OCI-LY1 (cell line): ENCODE results near the gene LRRC31.

Experiments used
- H2AFZ ChIP-seq: fragments of 200-600 bp; sonication (generic), shearing (Covaris generic); 2 replicates; pipeline ENCODE4 v1.6.0; 2014; ENCODE audit warnings: antibody characterized with exemption, mild to moderate bottlenecking, low read length
- H3F3A ChIP-seq: fragments of 200-600 bp; sonication (generic), shearing (Covaris generic); 2 replicates; pipeline ENCODE4 v1.6.0; 2014; ENCODE audit warnings: mild to moderate bottlenecking, antibody characterized with exemption, low read length, moderate library complexity; ENCODE audit not compliant: insufficient read depth
- H3K27ac ChIP-seq: fragments of 200-600 bp; sonication (generic); 2 replicates; pipeline ENCODE4 v1.5.1; 2014; ENCODE audit warnings: low read length, mixed run types, mild to moderate bottlenecking, low read depth; ENCODE audit not compliant: poor library complexity, severe bottlenecking
- H3K27me3 ChIP-seq: fragments of 200-600 bp; sonication (generic); 2 replicates; pipeline ENCODE4 v1.6.0; 2014; ENCODE audit warnings: antibody characterized with exemption, mild to moderate bottlenecking, low read length, moderate library complexity; ENCODE audit not compliant: insufficient read depth
- H3K36me3 ChIP-seq: fragments of 200-600 bp; sonication (generic); 2 replicates; pipeline ENCODE4 v1.6.1; 2014; ENCODE audit warnings: mild to moderate bottlenecking, antibody characterized with exemption, low read length, moderate library complexity, mixed read lengths; ENCODE audit not compliant: insufficient read depth
- H3K4me1 ChIP-seq: fragments of 200-600 bp; sonication (generic); 2 replicates; pipeline ENCODE4 v1.5.1; 2014; ENCODE audit warnings: mild to moderate bottlenecking, low read length, moderate library complexity; ENCODE audit not compliant: insufficient read depth, severe bottlenecking
- H3K4me2 ChIP-seq: fragments of 200-600 bp; sonication (generic), shearing (Covaris generic); 2 replicates; pipeline ENCODE4 v1.6.1; 2014; ENCODE audit warnings: low read length
- H3K4me3 ChIP-seq: fragments of 200-600 bp; sonication (generic); 2 replicates; pipeline ENCODE4 v1.5.1; 2014; ENCODE audit warnings: low read length, low read depth, mild to moderate bottlenecking, mixed read lengths; ENCODE audit not compliant: poor library complexity, severe bottlenecking
- H3K79me2 ChIP-seq: fragments of 200-600 bp; shearing (Covaris generic); 2 replicates; pipeline ENCODE4 v1.6.1; 2016; ENCODE audit warnings: mixed run types, low read length, mixed read lengths; ENCODE audit not compliant: insufficient read depth
- H3K9ac ChIP-seq: fragments of 200-600 bp; sonication (generic), shearing (Covaris generic); 2 replicates; pipeline ENCODE4 v1.6.1; 2014; ENCODE audit warnings: mild to moderate bottlenecking, low read length, mixed read lengths
- H3K9me2 ChIP-seq: fragments of 200-600 bp; sonication (generic), shearing (Covaris generic); 2 replicates; pipeline ENCODE4 v1.6.1; 2014; ENCODE audit warnings: low read depth, mild to moderate bottlenecking, low read length, mixed read lengths
- H3K9me3 ChIP-seq: fragments of 200-600 bp; shearing (Covaris generic); 2 replicates; pipeline ENCODE4 v1.6.1; 2014; ENCODE audit warnings: low read length, mixed read lengths
- H4K20me1 ChIP-seq: fragments of 200-600 bp; sonication (generic), shearing (Covaris generic); 2 replicates; pipeline ENCODE4 v1.6.0; 2016; ENCODE audit warnings: mild to moderate bottlenecking, low read length; ENCODE audit not compliant: insufficient read depth
- EZH2 ChIP-seq: fragments of 200-600 bp; sonication (generic), shearing (Covaris generic); IDR thresholded peaks from 2 replicates; pipeline ENCODE4 v1.8.0; 2017; ENCODE audit warnings: borderline replicate concordance, mixed run types, mild to moderate bottlenecking, antibody characterized with exemption, low read length, moderate library complexity, mixed read lengths
- TF ChIP-seq, protein P1 (sequence below): fragments of 200-600 bp; sonication (generic), shearing (Covaris generic); IDR thresholded peaks from 2 replicates; pipeline ENCODE4 v1.5.1; 2017; ENCODE audit warnings: mild to moderate bottlenecking, antibody characterized with exemption, low read length, moderate library complexity, mixed read lengths

Gene LRRC31

GRCh38 chr3:169846458-169847193 is 23.1 kb downstream of the LRRC31 start:
- H2AFZ ChIP-seq = no peak overlapping the region
- no peak overlapping the region for H3K27ac ChIP-seq
- TF ChIP-seq, protein P1, sequence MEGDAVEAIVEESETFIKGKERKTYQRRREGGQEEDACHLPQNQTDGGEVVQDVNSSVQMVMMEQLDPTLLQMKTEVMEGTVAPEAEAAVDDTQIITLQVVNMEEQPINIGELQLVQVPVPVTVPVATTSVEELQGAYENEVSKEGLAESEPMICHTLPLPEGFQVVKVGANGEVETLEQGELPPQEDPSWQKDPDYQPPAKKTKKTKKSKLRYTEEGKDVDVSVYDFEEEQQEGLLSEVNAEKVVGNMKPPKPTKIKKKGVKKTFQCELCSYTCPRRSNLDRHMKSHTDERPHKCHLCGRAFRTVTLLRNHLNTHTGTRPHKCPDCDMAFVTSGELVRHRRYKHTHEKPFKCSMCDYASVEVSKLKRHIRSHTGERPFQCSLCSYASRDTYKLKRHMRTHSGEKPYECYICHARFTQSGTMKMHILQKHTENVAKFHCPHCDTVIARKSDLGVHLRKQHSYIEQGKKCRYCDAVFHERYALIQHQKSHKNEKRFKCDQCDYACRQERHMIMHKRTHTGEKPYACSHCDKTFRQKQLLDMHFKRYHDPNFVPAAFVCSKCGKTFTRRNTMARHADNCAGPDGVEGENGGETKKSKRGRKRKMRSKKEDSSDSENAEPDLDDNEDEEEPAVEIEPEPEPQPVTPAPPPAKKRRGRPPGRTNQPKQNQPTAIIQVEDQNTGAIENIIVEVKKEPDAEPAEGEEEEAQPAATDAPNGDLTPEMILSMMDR = no peak
- no peak for TF ChIP-seq EZH2
- H3K4me2 ChIP-seq = no peak overlapping the region
- H3K79me2 ChIP-seq = no peaks in the 10 kb centered on the region
- no peak overlapping the region for H3K4me3 ChIP-seq
- H3K36me3 ChIP-seq = no peaks in the 10 kb centered on the region
- H3K9me3 ChIP-seq = no peaks in the 10 kb centered on the region
- no peaks in the 10 kb centered on the region for H3K27me3 ChIP-seq
- peaks cover 11% of the 10 kb centered on the region for H3K4me1 ChIP-seq
- no peaks in the 10 kb centered on the region for H4K20me1 ChIP-seq
- H3K9ac ChIP-seq = no peak overlapping the region
- no peaks in the 10 kb centered on the region for H3F3A ChIP-seq
- no peaks in the 10 kb centered on the region for H3K9me2 ChIP-seq

DNA sequence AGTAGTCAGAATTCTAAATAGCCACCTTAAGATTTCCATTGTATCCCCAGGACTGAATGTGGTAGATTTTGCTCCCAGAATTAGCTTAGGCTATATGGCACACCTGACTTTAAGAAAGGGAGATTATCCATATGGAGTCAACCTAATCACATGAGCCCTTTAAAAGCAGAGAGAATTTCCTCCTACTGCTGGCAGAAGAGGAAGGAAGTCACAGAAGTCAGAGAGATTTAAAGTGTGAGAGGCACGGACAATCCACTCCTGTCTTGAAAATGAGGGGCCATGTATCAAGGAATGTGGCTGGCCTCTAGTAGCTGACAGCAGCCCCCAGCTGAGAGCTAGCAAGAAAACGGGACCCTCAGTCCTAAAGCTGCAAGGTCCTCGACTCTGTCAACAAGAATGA is 26.8 kb downstream of the LRRC31 start:
- no peaks in the 10 kb centered on the region for H3K9me2 ChIP-seq
- no peaks in the 10 kb centered on the region for H3K79me2 ChIP-seq
- H3K4me1 ChIP-seq = peaks cover 19% of the 10 kb centered on the region
- H4K20me1 ChIP-seq = no peaks in the 10 kb centered on the region
- H3K9ac ChIP-seq = no peak overlapping the region
- no peak overlapping the region; the same call in 1 of the 2 replicates for H3K4me2 ChIP-seq
- H3F3A ChIP-seq = no peaks in the 10 kb centered on the region
- H3K27ac ChIP-seq = no peak overlapping the region
- no peaks in the 10 kb centered on the region for H3K27me3 ChIP-seq
- no peak for TF ChIP-seq EZH2
- TF ChIP-seq, protein P1 = no peak
- no peaks in the 10 kb centered on the region for H3K9me3 ChIP-seq
- H2AFZ ChIP-seq = no peak overlapping the region
- no peak overlapping the region for H3K4me3 ChIP-seq
- no peaks in the 10 kb centered on the region for H3K36me3 ChIP-seq

- Histone ChIP-seq H3F3A (no peaks in the 10 kb centered on the region), H2AFZ (no peak overlapping the region), H3K27ac (no peak overlapping the region)
Measured at GRCh38 chr3:169841171-169841570, 28.6 kb downstream of the LRRC31 start.

More at GRCh38 chr3:169841171-169841570, 28.6 kb downstream of the LRRC31 start:
- peaks cover 19% of the 10 kb centered on the region for H3K4me1 ChIP-seq
- H4K20me1 ChIP-seq = no peaks in the 10 kb centered on the region
- H3K4me3 ChIP-seq = no peak overlapping the region
- no peak overlapping the region for H3K9ac ChIP-seq
- H3K27me3 ChIP-seq = no peaks in the 10 kb centered on the region
- H3K9me3 ChIP-seq = no peaks in the 10 kb centered on the region
- TF ChIP-seq, protein P1 = no peak
- TF ChIP-seq EZH2 = no peak
- no peaks in the 10 kb centered on the region for H3K36me3 ChIP-seq
- H3K79me2 ChIP-seq = no peaks in the 10 kb centered on the region
- H3K4me2 ChIP-seq = peak overlapping the region; percentile 26; the same call in 1 of the 2 replicates
- no peaks in the 10 kb centered on the region for H3K9me2 ChIP-seq
